ENCODE data around the gene GRK5.

DNA sequence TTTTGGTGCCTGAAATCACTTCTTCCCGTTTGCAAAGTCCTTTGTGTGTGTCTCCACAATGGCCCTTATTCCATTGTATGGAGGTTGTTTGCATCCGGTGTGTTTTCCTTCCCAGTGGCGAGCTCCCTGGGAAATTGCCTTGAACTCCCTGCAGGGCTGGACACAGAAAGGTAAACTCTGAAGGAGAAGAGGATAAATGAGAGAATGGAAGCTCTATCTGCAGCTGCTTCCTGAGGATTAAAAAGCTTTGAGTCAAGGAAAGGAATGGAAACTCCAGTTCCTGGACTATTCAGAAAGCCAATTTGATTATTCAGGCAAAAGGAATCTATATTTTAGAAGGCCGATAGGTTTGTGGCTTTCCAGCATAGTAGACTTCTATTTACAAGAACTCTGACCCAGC is 4.4 kb upstream of the GRK5 start:
- TF ChIP-seq TRIM24 (IDR thresholded peaks at IDR 0.05) (no peak), ZNF766 (CRISPR knock-in tag; conservative IDR thresholded peaks at IDR 0.05) (no peak), FOXA1 (IDR thresholded peaks at IDR 0.05; ENCODE audit: borderline replicate concordance) (no peak)
- TF ChIP-seq, protein P1, sequence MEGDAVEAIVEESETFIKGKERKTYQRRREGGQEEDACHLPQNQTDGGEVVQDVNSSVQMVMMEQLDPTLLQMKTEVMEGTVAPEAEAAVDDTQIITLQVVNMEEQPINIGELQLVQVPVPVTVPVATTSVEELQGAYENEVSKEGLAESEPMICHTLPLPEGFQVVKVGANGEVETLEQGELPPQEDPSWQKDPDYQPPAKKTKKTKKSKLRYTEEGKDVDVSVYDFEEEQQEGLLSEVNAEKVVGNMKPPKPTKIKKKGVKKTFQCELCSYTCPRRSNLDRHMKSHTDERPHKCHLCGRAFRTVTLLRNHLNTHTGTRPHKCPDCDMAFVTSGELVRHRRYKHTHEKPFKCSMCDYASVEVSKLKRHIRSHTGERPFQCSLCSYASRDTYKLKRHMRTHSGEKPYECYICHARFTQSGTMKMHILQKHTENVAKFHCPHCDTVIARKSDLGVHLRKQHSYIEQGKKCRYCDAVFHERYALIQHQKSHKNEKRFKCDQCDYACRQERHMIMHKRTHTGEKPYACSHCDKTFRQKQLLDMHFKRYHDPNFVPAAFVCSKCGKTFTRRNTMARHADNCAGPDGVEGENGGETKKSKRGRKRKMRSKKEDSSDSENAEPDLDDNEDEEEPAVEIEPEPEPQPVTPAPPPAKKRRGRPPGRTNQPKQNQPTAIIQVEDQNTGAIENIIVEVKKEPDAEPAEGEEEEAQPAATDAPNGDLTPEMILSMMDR (IDR thresholded peaks at IDR 0.05 in 2 of 3, conservative IDR thresholded peaks at IDR 0.05 in 1 of 3; ENCODE audit: insufficient read depth in 2 of 3, low read depth in 1 of 3, low read length in 3 of 3), result no peak

Measured in K562 (cell line).